Uterus (tissue), 4 donors: ENCODE data around the gene THEMIS. TPM values are rescaled to one million over a fixed set of nuclear protein-coding genes. Genes with fewer than 3 reads are reported as not detected.

Source experiments
- DNase-seq, 2 donors: peaks; one replicate each; pipeline ENCODE4 v3.0.0-alpha.2; 2019 to 2020
- H3K27ac ChIP-seq, 2 donors: fragments of 200-600 bp; sonication (generic); 1 replicate in 1 of 2; 2 replicates in 1 of 2; pipeline ENCODE4 v1.5.1; 2016 to 2018
- H3K27me3 ChIP-seq, 2 donors: fragments of 200-600 bp; sonication (generic); one replicate each; pipeline ENCODE4 v1.5.1; 2018 to 2019; ENCODE audit warnings: control low read depth in 1 of 2
- H3K36me3 ChIP-seq, 2 donors: fragments of 200-600 bp; sonication (generic); one replicate each; pipeline ENCODE4 v1.5.1; 2019; ENCODE audit warnings: control low read depth in 1 of 2
- H3K4me1 ChIP-seq, 2 donors: fragments of 200-600 bp; sonication (generic); one replicate each; pipeline ENCODE4 v1.5.1; 2018 to 2019; ENCODE audit warnings: control low read depth in 1 of 2
- H3K4me3 ChIP-seq, 2 donors: fragments of 200-600 bp; sonication (generic); 1 replicate in 1 of 2; 2 replicates in 1 of 2; pipeline ENCODE4 v1.5.1; 2018 to 2019; ENCODE audit warnings: mild to moderate bottlenecking in 1 of 2
- H3K9me3 ChIP-seq, 2 donors: fragments of 200-600 bp; sonication (generic); one replicate each; pipeline ENCODE4 v1.5.1; 2019; ENCODE audit warnings: control low read depth in 1 of 2
- POLR2A ChIP-seq, 2 donors: fragments of 450-650 bp; IDR thresholded peaks; one replicate each; pipeline ENCODE4 v1.6.1; 2016; ENCODE audit warnings: antibody characterized with exemption in 2 of 2, mild to moderate bottlenecking in 1 of 2, moderate library complexity in 1 of 2
- intact Hi-C: fragments of 100-400 bp; cut with DNase I; formaldehyde crosslinking; loops from one replicate; pipeline ENCODE4 v1.15.1; 2023; ENCODE audit warnings: low total_unique reads
- total RNA-seq, 4 donors: library from RNA; depleted of rRNA in 3 of 4; stranded (reverse); fragments of >200 nt in 3 of 4; gene quantifications; one replicate each; pipeline versions ENCODE4 v1.1.0 to v1.2.4, GENCODE V29; 2014 to 2023
- TF ChIP-seq, protein P1 (sequence below), 4 experiments: fragments of 200-600 bp in 2 of 4; fragments of 450-650 bp in 2 of 4; sonication (generic) in 2 of 4; IDR thresholded peaks; one replicate each; pipeline ENCODE4 v1.5.1; 2016 to 2019; ENCODE audit warnings: antibody characterized with exemption in 4 of 4, mild to moderate bottlenecking in 2 of 4, moderate library complexity in 1 of 4
- donor health status: DM: yes; HTN: yes; CAD: no.

Gene THEMIS
- total RNA-seq, 4 donors from 2014 or later, result 0.21 to 1.6 (median 0.59) TPM; not detected in 1

- intact Hi-C loops, result no loop called here
- Histone ChIP-seq H3K4me3 (no peak overlapping the region), H3K36me3 (no peaks in the 10 kb centered on the region), H3K9me3 (no peaks in the 10 kb centered on the region), H3K27me3 (no peaks in the 10 kb centered on the region), H3K4me1 (no peaks in the 10 kb centered on the region), H3K27ac (no peak overlapping the region)
- DNase-seq, result no peak
- TF ChIP-seq, protein P1, sequence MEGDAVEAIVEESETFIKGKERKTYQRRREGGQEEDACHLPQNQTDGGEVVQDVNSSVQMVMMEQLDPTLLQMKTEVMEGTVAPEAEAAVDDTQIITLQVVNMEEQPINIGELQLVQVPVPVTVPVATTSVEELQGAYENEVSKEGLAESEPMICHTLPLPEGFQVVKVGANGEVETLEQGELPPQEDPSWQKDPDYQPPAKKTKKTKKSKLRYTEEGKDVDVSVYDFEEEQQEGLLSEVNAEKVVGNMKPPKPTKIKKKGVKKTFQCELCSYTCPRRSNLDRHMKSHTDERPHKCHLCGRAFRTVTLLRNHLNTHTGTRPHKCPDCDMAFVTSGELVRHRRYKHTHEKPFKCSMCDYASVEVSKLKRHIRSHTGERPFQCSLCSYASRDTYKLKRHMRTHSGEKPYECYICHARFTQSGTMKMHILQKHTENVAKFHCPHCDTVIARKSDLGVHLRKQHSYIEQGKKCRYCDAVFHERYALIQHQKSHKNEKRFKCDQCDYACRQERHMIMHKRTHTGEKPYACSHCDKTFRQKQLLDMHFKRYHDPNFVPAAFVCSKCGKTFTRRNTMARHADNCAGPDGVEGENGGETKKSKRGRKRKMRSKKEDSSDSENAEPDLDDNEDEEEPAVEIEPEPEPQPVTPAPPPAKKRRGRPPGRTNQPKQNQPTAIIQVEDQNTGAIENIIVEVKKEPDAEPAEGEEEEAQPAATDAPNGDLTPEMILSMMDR (IDR thresholded peaks at IDR 0.05), result no peak
- TF ChIP-seq POLR2A (IDR thresholded peaks at IDR 0.05), result no peak
Observed at GRCh38 chr6:127833336-127833735, 67.5 kb downstream of the THEMIS start.

DNA sequence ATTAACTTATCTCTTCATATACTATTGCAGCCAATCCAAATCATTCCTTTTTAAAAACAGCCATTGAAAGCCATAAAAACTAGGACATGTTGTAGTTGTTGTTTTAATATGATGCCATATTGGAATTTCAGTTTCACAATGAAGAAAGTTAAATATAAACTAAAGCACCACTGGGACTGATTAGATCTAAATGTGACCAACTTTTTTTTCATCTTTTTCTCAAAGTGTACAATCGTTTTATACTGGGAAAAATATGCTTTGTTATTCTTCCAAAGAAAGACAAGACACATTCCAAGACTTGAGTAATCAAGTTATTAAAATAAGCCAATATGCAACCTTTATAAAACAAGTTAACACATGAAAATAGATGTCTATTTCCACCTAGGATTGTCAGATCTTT, 68.5 kb downstream of the THEMIS start:
- DNase-seq, result no peak
- TF ChIP-seq, protein P1 (IDR thresholded peaks at IDR 0.05), result no peak
- no peak for TF ChIP-seq POLR2A (IDR thresholded peaks at IDR 0.05)
- Histone ChIP-seq H3K9me3 (no peaks in the 10 kb centered on the region), H3K4me3 (no peak overlapping the region), H3K27me3 (no peaks in the 10 kb centered on the region), H3K36me3 (no peaks in the 10 kb centered on the region), H3K27ac (no peak overlapping the region), H3K4me1 (no peaks in the 10 kb centered on the region)
- intact Hi-C loops, result no loop called here

GRCh38 chr6:127824061-127824460, 76.8 kb downstream of the THEMIS start:
- no peak for TF ChIP-seq POLR2A (IDR thresholded peaks at IDR 0.05)
- TF ChIP-seq, protein P1 (IDR thresholded peaks at IDR 0.05), result no peak
- peaks cover 0 to 3% of the 10 kb centered on the region in 2 donors for H3K27me3 ChIP-seq
- no peak overlapping the region for H3K27ac ChIP-seq
- no peak overlapping the region for H3K4me3 ChIP-seq
- no peak for DNase-seq
- H3K4me1 ChIP-seq, result no peaks in the 10 kb centered on the region
- H3K36me3 ChIP-seq, result no peaks in the 10 kb centered on the region
- intact Hi-C loops, result no loop called here
- no peaks in the 10 kb centered on the region for H3K9me3 ChIP-seq

- intact Hi-C loops, result no loop called here
Observed at GRCh38 chr6:127821431-127821830, 79.4 kb downstream of the THEMIS start.

GRCh38 chr6:127818149-127818548, 82.7 kb downstream of the THEMIS start:
- DNase-seq, result no peak
- no peak overlapping the region for H3K4me3 ChIP-seq
- intact Hi-C loops, result no loop called here
- TF ChIP-seq POLR2A (IDR thresholded peaks at IDR 0.05), result no peak
- no peak overlapping the region for H3K27ac ChIP-seq
- no peaks in the 10 kb centered on the region for H3K27me3 ChIP-seq
- no peaks in the 10 kb centered on the region for H3K9me3 ChIP-seq
- no peaks in the 10 kb centered on the region for H3K4me1 ChIP-seq
- no peaks in the 10 kb centered on the region for H3K36me3 ChIP-seq

More at GRCh38 chr6:127821431-127821830, 79.4 kb downstream of the THEMIS start:
- H3K4me3 ChIP-seq, result no peak overlapping the region
- H3K36me3 ChIP-seq, result no peaks in the 10 kb centered on the region
- H3K27me3 ChIP-seq, result no peaks in the 10 kb centered on the region
- H3K4me1 ChIP-seq, result no peaks in the 10 kb centered on the region
- no peak for TF ChIP-seq POLR2A (IDR thresholded peaks at IDR 0.05)
- TF ChIP-seq, protein P1 (IDR thresholded peaks at IDR 0.05), result no peak
- no peaks in the 10 kb centered on the region for H3K9me3 ChIP-seq
- no peak overlapping the region for H3K27ac ChIP-seq
- no peak for DNase-seq

- intact Hi-C loops, result no loop called here
- no peak overlapping the region for H3K4me3 ChIP-seq
- no peak for DNase-seq
- H3K4me1 ChIP-seq, result no peaks in the 10 kb centered on the region
- no peaks in the 10 kb centered on the region for H3K36me3 ChIP-seq
- H3K9me3 ChIP-seq, result no peaks in the 10 kb centered on the region
- no peak for TF ChIP-seq POLR2A (IDR thresholded peaks at IDR 0.05)
- TF ChIP-seq, protein P1 (IDR thresholded peaks at IDR 0.05), result no peak
- no peak overlapping the region for H3K27ac ChIP-seq
- H3K27me3 ChIP-seq, result no peaks in the 10 kb centered on the region
Observed at GRCh38 chr6:127816643-127817042, 84.2 kb downstream of the THEMIS start.
